Hepatocyte (in vitro differentiated cells): Measurements from ENCODE around the gene THY1.

Experiments
- EZH2 ChIP-seq: fragments of 200-600 bp; sonication (generic); IDR thresholded peaks from 2 replicates; pipeline ENCODE4 v1.6.1; 2016; ENCODE audit warnings: antibody characterized with exemption, mild to moderate bottlenecking, borderline replicate concordance
- TF ChIP-seq, protein P1 (sequence below): fragments of 200-600 bp; sonication (generic); IDR thresholded peaks from 2 replicates; pipeline ENCODE4 v1.5.1; 2016; ENCODE audit warnings: antibody characterized with exemption, mild to moderate bottlenecking; ENCODE audit not compliant: poor library complexity

DNA sequence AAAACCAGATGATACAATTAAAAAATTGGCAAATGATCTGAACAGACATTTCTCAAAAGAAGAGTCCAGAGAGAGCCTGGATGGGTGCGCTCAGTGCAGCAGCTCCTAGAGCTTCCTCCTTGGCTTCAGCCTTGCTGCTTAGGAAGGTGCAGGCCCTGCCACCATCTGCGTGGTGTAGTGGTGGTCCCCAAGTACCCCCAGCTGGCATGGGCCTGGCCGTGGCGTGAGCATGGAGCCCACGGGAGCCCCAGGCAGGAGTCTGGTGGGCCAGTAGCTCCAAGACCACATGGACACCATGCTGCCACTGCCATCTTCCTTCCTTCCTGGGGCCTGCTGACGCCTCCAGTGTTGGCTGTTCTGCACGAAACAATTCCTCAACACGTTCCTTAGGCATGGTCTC, 20.5 kb downstream of the THY1 start:
- TF ChIP-seq, protein P1, sequence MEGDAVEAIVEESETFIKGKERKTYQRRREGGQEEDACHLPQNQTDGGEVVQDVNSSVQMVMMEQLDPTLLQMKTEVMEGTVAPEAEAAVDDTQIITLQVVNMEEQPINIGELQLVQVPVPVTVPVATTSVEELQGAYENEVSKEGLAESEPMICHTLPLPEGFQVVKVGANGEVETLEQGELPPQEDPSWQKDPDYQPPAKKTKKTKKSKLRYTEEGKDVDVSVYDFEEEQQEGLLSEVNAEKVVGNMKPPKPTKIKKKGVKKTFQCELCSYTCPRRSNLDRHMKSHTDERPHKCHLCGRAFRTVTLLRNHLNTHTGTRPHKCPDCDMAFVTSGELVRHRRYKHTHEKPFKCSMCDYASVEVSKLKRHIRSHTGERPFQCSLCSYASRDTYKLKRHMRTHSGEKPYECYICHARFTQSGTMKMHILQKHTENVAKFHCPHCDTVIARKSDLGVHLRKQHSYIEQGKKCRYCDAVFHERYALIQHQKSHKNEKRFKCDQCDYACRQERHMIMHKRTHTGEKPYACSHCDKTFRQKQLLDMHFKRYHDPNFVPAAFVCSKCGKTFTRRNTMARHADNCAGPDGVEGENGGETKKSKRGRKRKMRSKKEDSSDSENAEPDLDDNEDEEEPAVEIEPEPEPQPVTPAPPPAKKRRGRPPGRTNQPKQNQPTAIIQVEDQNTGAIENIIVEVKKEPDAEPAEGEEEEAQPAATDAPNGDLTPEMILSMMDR = no peak
- TF ChIP-seq EZH2 = no peak
